Activated B cell treated with CpG ODN at 0.5 μM for 24 hours (primary cell): ENCODE results near the gene MAP1LC3B2. TPM values are rescaled to one million over a fixed set of nuclear protein-coding genes. Genes with fewer than 3 reads are reported as not detected.

Experiments
- ATAC-seq: fragments of 200-7000 bp; cut with Tn5 transposase; one replicate; pipeline ENCODE4 v1.10.0; 2021; ENCODE audit warnings: low read depth, mild to moderate bottlenecking, moderate library complexity
- CTCF ChIA-PET: fragments of 350-600 bp; sonication (Branson Sonifier 250); formaldehyde crosslinking; loops from one replicate; lab custom pipeline; 2021; ENCODE audit warnings: antibody characterized with exemption; lab: Charles Lee
- POLR2A ChIA-PET: fragments of 350-600 bp; sonication (Branson Sonifier 250); formaldehyde crosslinking; loops from one replicate; lab custom pipeline; 2021; ENCODE audit warnings: antibody characterized with exemption; lab: Charles Lee
- DNase-seq: peaks from one replicate; pipeline ENCODE4 v3.0.0; 2022
- H3K27ac Mint-ChIP-seq: one replicate; pipeline ENCODE4 v1.8.0; 2020; ENCODE audit warnings: mixed read lengths
- H3K27me3 Mint-ChIP-seq: one replicate; pipeline ENCODE4 v1.8.0; 2021; ENCODE audit warnings: mixed read lengths
- H3K36me3 Mint-ChIP-seq: one replicate; pipeline ENCODE4 v1.8.0; 2021; ENCODE audit warnings: low read depth, mixed read lengths
- H3K4me1 Mint-ChIP-seq: one replicate; pipeline ENCODE4 v1.8.0; 2021; ENCODE audit warnings: mixed read lengths
- H3K4me3 Mint-ChIP-seq: one replicate; pipeline ENCODE4 v1.8.0; 2020; ENCODE audit warnings: mild to moderate bottlenecking, mixed read lengths
- H3K9me3 Mint-ChIP-seq: one replicate; pipeline ENCODE4 v1.8.0; 2020; ENCODE audit warnings: mixed read lengths
- CTCF ChIP-seq: fragments of 200-600 bp; IDR thresholded peaks from one replicate; pipeline ENCODE4 v1.8.0; 2022; ENCODE audit warnings: antibody characterized with exemption, mild to moderate bottlenecking
- intact Hi-C: fragments of 100-400 bp; cut with micrococcal nuclease; formaldehyde crosslinking; loops from one replicate; pipeline ENCODE4 v1.15.1; 2024
- total RNA-seq: library from RNA; stranded (reverse); gene quantifications from 2 replicates; pipeline ENCODE4 v1.2.3, GENCODE V29; 2022

The MAP1LC3B2 gene
- total RNA-seq: 1.0 and 1.9 TPM in 2 replicates

GRCh38 chr12:116559162-116559935 lies at the start of gene MAP1LC3B2:
MAP1LC3B2 (plus strand) TSS chr12:116559381; CDS start chr12:116575943, 16,562 bp downstream.
- Mint-ChIP-seq H3K27me3 (no peaks in the 10 kb centered on the region), H3K27ac (peak within 1 kb of the TSS; percentile 100), H3K4me3 (peak within 1 kb of the TSS; percentile 84), H3K36me3 (peaks cover 4% of the 10 kb centered on the region), H3K4me1 (peaks cover 62% of the 10 kb centered on the region), H3K9me3 (peaks cover 6% of the 10 kb centered on the region)
- TF ChIP-seq CTCF: no peak
- intact Hi-C loops: loop anchor here (1.0 kb wide), 11 partner anchors 11 to 364 kb away; partner anchors contain the start of gene MED13L
- ChIA-PET POLR2A (interaction anchor here (0.5 to 4.0 kb wide), 42 partner anchors 8 to 499 kb away, joined by 3 to 124 read pairs (median 6); partner anchors contain the start of gene MED13L), CTCF (interaction anchor here (0.9 to 4.2 kb wide), 16 partner anchors 11 to 418 kb away, joined by 3 to 24 read pairs (median 4); no protein-coding TSS in a partner anchor)
- ATAC-seq (peak; percentile 83), DNase-seq (peak; percentile 77)

GRCh38 chr12:116513944-116514343 lies 45.2 kb upstream of the MAP1LC3B2 start:
- no peak overlapping the region for H3K27ac Mint-ChIP-seq
- CTCF ChIA-PET: no interaction called here
- POLR2A ChIA-PET: no interaction called here
- H3K4me3 Mint-ChIP-seq: no peak overlapping the region
- ATAC-seq: no peak
- TF ChIP-seq CTCF: no peak
- DNase-seq: no peak
- H3K27me3 Mint-ChIP-seq: no peaks in the 10 kb centered on the region
- H3K4me1 Mint-ChIP-seq: peaks cover under 1% of the 10 kb centered on the region
- intact Hi-C loops: no loop called here
- H3K9me3 Mint-ChIP-seq: no peaks in the 10 kb centered on the region
- H3K36me3 Mint-ChIP-seq: no peaks in the 10 kb centered on the region

GRCh38 chr12:116515684-116516083 lies 43.5 kb upstream of the MAP1LC3B2 start:
- no peaks in the 10 kb centered on the region for H3K36me3 Mint-ChIP-seq
- ATAC-seq: no peak
- peaks cover 6% of the 10 kb centered on the region for H3K4me1 Mint-ChIP-seq
- POLR2A ChIA-PET: interaction anchor here (0.7 kb wide), 1 partner anchor 64 kb away, joined by 4 read pairs; no protein-coding TSS in a partner anchor
- intact Hi-C loops: no loop called here
- CTCF ChIA-PET: no interaction called here
- no peak for TF ChIP-seq CTCF
- no peak overlapping the region for H3K27ac Mint-ChIP-seq
- DNase-seq: no peak
- H3K9me3 Mint-ChIP-seq: no peaks in the 10 kb centered on the region
- H3K4me3 Mint-ChIP-seq: no peak overlapping the region
- no peaks in the 10 kb centered on the region for H3K27me3 Mint-ChIP-seq

- intact Hi-C loops: no loop called here
- H3K36me3 Mint-ChIP-seq: no peaks in the 10 kb centered on the region
- H3K27me3 Mint-ChIP-seq: no peaks in the 10 kb centered on the region
- H3K9me3 Mint-ChIP-seq: no peaks in the 10 kb centered on the region
- ATAC-seq (no peak), DNase-seq (no peak)
- no peak overlapping the region for H3K27ac Mint-ChIP-seq
- peaks cover 6% of the 10 kb centered on the region for H3K4me1 Mint-ChIP-seq
- ChIA-PET POLR2A (no interaction called here), CTCF (no interaction called here)
- no peak for TF ChIP-seq CTCF
- H3K4me3 Mint-ChIP-seq: no peak overlapping the region
These were observed 42.5 kb upstream of the MAP1LC3B2 start for GRCh38 chr12:116516657-116517056.

GRCh38 chr12:116517431-116518045 lies 41.6 kb upstream of the MAP1LC3B2 start:
- no peaks in the 10 kb centered on the region for H3K36me3 Mint-ChIP-seq

More at GRCh38 chr12:116517431-116518045, 41.6 kb upstream of the MAP1LC3B2 start:
- no peak for TF ChIP-seq CTCF
- ATAC-seq (no peak), DNase-seq (no peak)
- ChIA-PET POLR2A (no interaction called here), CTCF (no interaction called here)
- H3K4me3 Mint-ChIP-seq: no peak overlapping the region
- H3K9me3 Mint-ChIP-seq: no peaks in the 10 kb centered on the region
- peaks cover 6% of the 10 kb centered on the region for H3K4me1 Mint-ChIP-seq
- no peaks in the 10 kb centered on the region for H3K27me3 Mint-ChIP-seq
- no peak overlapping the region for H3K27ac Mint-ChIP-seq
- intact Hi-C loops: no loop called here
